Natural killer cell (primary cell): Measurements from ENCODE around the gene PPL. TPM values are rescaled to one million over a fixed set of nuclear protein-coding genes. Genes with fewer than 3 reads are reported as not detected.

ENCODE experiments used
- ATAC-seq, 3 donors: fragments of 150-1000 bp in 2 of 3; fragments of 200-7000 bp in 1 of 3; cut with Tn5 transposase; 1 replicate in 1 of 3; 2 replicates in 2 of 3; pipeline ENCODE4 v1.10.0; 2021; ENCODE audit warnings: mild to moderate bottlenecking in 2 of 3, moderate library complexity in 2 of 3
- DNase-seq, 2 donors: peaks; one replicate each; pipeline versions ENCODE4 v3.0.0 to v3.0.0-alpha.2; 2013 to 2021; ENCODE audit warnings: mixed read lengths in 1 of 2
- H3K27ac ChIP-seq: one replicate; pipeline ENCODE4 v1.5.1; 2013; ENCODE audit warnings: mild to moderate bottlenecking, low read length
- H3K27me3 ChIP-seq: one replicate; pipeline ENCODE4 v1.6.1; 2013; ENCODE audit warnings: low read length; ENCODE audit not compliant: control insufficient read depth, insufficient read depth
- H3K36me3 ChIP-seq: one replicate; pipeline ENCODE4 v1.6.1; 2013; ENCODE audit warnings: low read length; ENCODE audit not compliant: control insufficient read depth, insufficient read depth
- H3K4me1 ChIP-seq: one replicate; pipeline ENCODE4 v1.6.1; 2013; ENCODE audit warnings: low read length; ENCODE audit not compliant: control insufficient read depth, insufficient read depth
- H3K4me3 ChIP-seq: one replicate; pipeline ENCODE4 v1.5.1; 2013; ENCODE audit warnings: low read length
- H3K9me3 ChIP-seq: one replicate; pipeline ENCODE4 v1.6.1; 2013; ENCODE audit warnings: low read length; ENCODE audit not compliant: control insufficient read depth, insufficient read depth
- H3K27ac Mint-ChIP-seq, 2 donors: one replicate each; pipeline ENCODE4 v1.8.0; 2022; ENCODE audit warnings: mild to moderate bottlenecking in 2 of 2, mixed read lengths in 2 of 2, moderate library complexity in 1 of 2
- H3K27me3 Mint-ChIP-seq, 2 donors: one replicate each; pipeline ENCODE4 v1.8.0; 2022; ENCODE audit warnings: low read depth in 2 of 2, mixed read lengths in 2 of 2
- H3K36me3 Mint-ChIP-seq: one replicate; pipeline ENCODE4 v1.8.0; 2022; ENCODE audit warnings: mixed read lengths
- H3K4me1 Mint-ChIP-seq, 2 donors: one replicate each; pipeline ENCODE4 v1.8.0; 2022; ENCODE audit warnings: mixed read lengths in 2 of 2
- H3K4me3 Mint-ChIP-seq: one replicate; pipeline ENCODE4 v1.8.0; 2022; ENCODE audit warnings: mild to moderate bottlenecking, moderate library complexity, mixed read lengths
- H3K9me3 Mint-ChIP-seq, 2 donors: one replicate each; pipeline ENCODE4 v1.8.0; 2022; ENCODE audit warnings: mixed read lengths in 2 of 2
- WGBS: methylation state at CpG from one replicate; pipeline ENCODE4 v1.1.7; 2013; ENCODE audit warnings: missing lambda C conversion rate; ENCODE audit not compliant: insufficient coverage; 5-methylcytosine and 5-hydroxymethylcytosine counted together
- intact Hi-C: fragments of 100-400 bp; cut with micrococcal nuclease; formaldehyde crosslinking; loops from one replicate; pipeline ENCODE4 v1.14.2; 2022
- total RNA-seq, 4 donors: library from RNA; stranded (reverse); fragments of 120-200 nt in 1 of 4; gene quantifications; one replicate each; pipeline versions ENCODE4 v1.2.3 to v1.2.4, GENCODE V29; 2013 to 2022
- TF ChIP-seq, protein P1 (sequence below): fragments of 200-600 bp; IDR thresholded peaks from one replicate; pipeline ENCODE4 v1.8.0; 2022; ENCODE audit warnings: antibody characterized with exemption

PPL gene
- total RNA-seq, 3 donors from 2014 or later (not counting 1 experiment from before 2014, with no cell fraction given), result not detected

DNA sequence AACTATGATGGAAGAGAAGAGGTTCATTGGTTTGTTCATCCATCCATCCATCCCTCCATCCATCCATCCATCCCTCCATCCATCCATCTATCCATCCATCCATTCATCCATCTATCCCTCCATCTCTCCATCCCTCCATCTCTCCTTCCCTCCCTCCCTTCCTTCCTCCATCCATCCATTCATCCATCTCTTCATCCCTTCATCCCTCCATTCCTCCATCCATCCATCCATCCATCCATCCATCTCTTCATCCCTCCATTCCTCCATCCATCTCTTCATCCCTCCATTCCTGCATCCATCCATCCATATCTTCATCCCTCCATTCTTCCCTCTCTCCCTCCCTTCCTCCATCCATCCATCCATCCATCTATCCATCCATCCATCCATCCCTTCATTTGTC, 10.0 kb upstream of the PPL start:
- Mint-ChIP-seq H3K4me1 (peaks cover 0 to 4% of the 10 kb centered on the region in 2 donors), H3K27me3 (peaks cover 0 to 16% of the 10 kb centered on the region in 2 donors), H3K4me3 (no peak overlapping the region), H3K36me3 (no peaks in the 10 kb centered on the region), H3K9me3 (no peaks in the 10 kb centered on the region), H3K27ac (no peak overlapping the region)
- H3K4me1 ChIP-seq, result no peaks in the 10 kb centered on the region
- no peaks in the 10 kb centered on the region for H3K9me3 ChIP-seq
- no peaks in the 10 kb centered on the region for H3K27me3 ChIP-seq
- intact Hi-C loops, result no loop called here
- H3K27ac ChIP-seq, result no peak overlapping the region
- H3K36me3 ChIP-seq, result no peaks in the 10 kb centered on the region
- TF ChIP-seq, protein P1, sequence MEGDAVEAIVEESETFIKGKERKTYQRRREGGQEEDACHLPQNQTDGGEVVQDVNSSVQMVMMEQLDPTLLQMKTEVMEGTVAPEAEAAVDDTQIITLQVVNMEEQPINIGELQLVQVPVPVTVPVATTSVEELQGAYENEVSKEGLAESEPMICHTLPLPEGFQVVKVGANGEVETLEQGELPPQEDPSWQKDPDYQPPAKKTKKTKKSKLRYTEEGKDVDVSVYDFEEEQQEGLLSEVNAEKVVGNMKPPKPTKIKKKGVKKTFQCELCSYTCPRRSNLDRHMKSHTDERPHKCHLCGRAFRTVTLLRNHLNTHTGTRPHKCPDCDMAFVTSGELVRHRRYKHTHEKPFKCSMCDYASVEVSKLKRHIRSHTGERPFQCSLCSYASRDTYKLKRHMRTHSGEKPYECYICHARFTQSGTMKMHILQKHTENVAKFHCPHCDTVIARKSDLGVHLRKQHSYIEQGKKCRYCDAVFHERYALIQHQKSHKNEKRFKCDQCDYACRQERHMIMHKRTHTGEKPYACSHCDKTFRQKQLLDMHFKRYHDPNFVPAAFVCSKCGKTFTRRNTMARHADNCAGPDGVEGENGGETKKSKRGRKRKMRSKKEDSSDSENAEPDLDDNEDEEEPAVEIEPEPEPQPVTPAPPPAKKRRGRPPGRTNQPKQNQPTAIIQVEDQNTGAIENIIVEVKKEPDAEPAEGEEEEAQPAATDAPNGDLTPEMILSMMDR, result no peak
- ATAC-seq, result no peak
- H3K4me3 ChIP-seq, result no peak overlapping the region
- no peak for DNase-seq

DNA sequence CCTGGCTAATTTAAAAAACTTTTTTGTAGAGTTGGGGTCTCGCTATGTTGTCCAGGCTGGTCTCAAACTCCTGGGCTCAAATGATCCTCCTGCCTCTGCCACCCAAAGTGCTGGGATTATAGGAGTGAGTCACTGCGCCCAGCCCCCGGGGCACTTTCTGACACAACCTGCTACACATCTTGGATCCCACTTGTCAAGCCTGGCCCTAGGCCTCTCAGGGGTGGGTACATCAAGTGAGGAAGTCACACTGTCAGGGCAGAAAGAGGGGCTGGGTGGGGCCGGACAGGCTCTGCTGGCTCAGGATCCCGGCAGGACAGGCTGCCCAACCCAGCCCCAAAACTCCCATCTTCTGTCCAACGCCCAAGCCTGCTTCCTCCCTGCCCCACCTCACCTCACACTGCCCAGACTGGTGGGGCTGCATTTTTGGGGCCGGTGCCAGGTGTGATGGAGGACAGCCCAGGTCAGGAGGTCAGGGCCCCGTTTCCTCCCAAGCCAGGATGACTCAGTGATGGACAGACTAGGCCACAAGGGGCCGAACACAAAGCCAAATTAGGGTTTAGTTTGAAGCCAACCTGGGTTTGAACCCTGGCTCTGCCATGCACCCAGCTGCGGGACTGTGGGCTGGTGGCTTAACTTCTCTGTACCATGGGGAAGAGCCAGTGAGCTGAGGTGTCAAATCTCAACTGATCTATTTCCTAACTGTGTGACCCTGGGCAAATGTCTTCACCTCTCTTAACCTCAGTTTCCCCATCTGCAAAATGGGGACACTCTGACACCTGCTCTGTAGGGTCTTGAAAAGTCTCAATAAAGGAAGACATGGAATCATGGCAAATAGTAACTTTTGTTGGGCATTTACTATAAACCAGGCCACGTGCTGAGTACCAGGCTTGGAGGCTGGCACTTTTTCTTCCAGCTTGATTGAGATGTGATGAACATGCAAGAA, 8.9 kb upstream of the PPL start:
- ATAC-seq (no peak), DNase-seq (no peak)
- H3K36me3 Mint-ChIP-seq, result no peaks in the 10 kb centered on the region
- WGBS, result 82% methylated on average over 11 of the region's 11 CpGs
- H3K9me3 Mint-ChIP-seq, result no peaks in the 10 kb centered on the region
- intact Hi-C loops, result no loop called here
- H3K4me3 Mint-ChIP-seq, result no peak overlapping the region
- Histone ChIP-seq H3K4me3 (no peak overlapping the region), H3K27ac (no peak overlapping the region), H3K36me3 (no peaks in the 10 kb centered on the region), H3K4me1 (no peaks in the 10 kb centered on the region), H3K27me3 (no peaks in the 10 kb centered on the region), H3K9me3 (no peaks in the 10 kb centered on the region)
- no peak overlapping the region for H3K27ac Mint-ChIP-seq
- peaks cover 0 to 16% of the 10 kb centered on the region in 2 donors for H3K27me3 Mint-ChIP-seq
- TF ChIP-seq, protein P1, result no peak
- H3K4me1 Mint-ChIP-seq, result peaks cover 0 to 4% of the 10 kb centered on the region in 2 donors

DNA sequence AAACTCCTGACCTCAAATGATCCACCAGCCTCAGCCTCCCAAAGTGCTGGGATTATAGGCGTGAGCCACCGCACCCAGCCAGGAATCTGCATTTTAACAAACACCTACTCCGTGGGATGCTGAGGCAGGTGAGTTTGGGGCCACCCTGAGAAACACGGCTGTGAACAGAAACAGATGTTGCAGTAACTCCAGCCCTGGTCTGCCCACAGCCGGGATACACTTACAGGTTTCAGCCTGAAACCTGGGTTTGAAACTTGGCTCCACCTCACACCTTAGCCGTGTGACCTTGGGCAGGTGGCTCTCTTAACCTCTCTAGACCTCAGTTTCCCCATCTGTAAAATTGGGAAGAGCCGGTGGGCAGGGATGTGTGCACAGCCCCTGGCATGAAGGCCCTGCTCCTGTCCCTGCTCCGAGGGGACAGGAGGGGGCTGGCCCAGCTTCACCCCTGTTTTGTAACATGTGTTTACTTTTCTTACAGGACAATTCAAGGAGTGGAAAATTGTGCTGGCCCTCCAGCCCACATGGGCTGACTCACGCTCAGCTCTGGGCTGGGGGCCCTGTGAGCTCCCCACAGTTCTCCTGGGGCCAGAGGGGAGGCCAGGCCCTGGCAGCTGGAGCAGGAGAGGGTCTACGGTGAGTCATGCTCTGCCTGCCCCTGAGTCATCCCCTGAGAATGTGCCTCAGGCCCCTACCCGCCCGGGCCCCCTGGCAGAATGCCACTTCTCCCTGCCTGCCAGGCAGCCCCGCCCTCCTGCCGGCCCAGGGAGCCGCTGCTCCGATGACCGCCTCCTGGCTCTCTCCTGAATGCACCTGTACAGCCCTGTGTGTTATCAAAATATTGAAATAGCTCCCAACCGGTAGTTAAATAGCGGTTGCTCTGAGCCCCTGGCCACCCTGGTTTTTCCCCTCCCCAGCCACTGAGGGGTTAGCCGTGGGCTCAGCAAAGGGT, 7.7 kb upstream of the PPL start:
- Mint-ChIP-seq H3K36me3 (no peaks in the 10 kb centered on the region), H3K4me1 (peaks cover 0 to 4% of the 10 kb centered on the region in 2 donors), H3K27ac (no peak overlapping the region), H3K4me3 (no peak overlapping the region), H3K27me3 (peaks cover 0 to 16% of the 10 kb centered on the region in 2 donors), H3K9me3 (no peaks in the 10 kb centered on the region)
- TF ChIP-seq, protein P1, result no peak
- intact Hi-C loops, result no loop called here
- no peak for DNase-seq
- Histone ChIP-seq H3K9me3 (no peaks in the 10 kb centered on the region), H3K4me1 (no peaks in the 10 kb centered on the region), H3K4me3 (no peak overlapping the region), H3K27me3 (no peaks in the 10 kb centered on the region), H3K27ac (no peak overlapping the region), H3K36me3 (no peaks in the 10 kb centered on the region)
- 55% methylated on average over 20 of the region's 20 CpGs for WGBS
- no peak for ATAC-seq
